Neural cell (in vitro differentiated cells): Measurements from ENCODE around the gene TMEM236. TPM values are rescaled to one million over a fixed set of nuclear protein-coding genes. Genes with fewer than 3 reads are reported as not detected.

ENCODE experiments used
- H2AFZ ChIP-seq: fragments of 200-600, 300-800 bp; sonication (generic), shearing (Covaris generic); 2 replicates; pipeline ENCODE4 v1.6.0; 2014; ENCODE audit warnings: low read depth, mild to moderate bottlenecking, antibody characterized with exemption, low read length, moderate library complexity
- H3F3A ChIP-seq: fragments of 200-600 bp; shearing (Covaris generic); 2 replicates; pipeline ENCODE4 v1.6.1; 2016; ENCODE audit warnings: mild to moderate bottlenecking, moderate library complexity, mixed read lengths, antibody characterized with exemption, low read length; ENCODE audit not compliant: insufficient read depth, poor library complexity, severe bottlenecking
- H3K27ac ChIP-seq: fragments of 200-600, 300-800 bp; sonication (generic), shearing (Covaris generic); 2 replicates; pipeline ENCODE4 v1.5.1; 2014; ENCODE audit warnings: mild to moderate bottlenecking, low read length, moderate library complexity
- H3K27me3 ChIP-seq: fragments of 300-800, 200-600 bp; sonication (generic), shearing (Covaris generic); 2 replicates; pipeline ENCODE4 v1.6.0; 2014; ENCODE audit warnings: mild to moderate bottlenecking, low read depth, low read length, moderate library complexity; ENCODE audit not compliant: insufficient read depth
- H3K36me3 ChIP-seq: fragments of 300-800, 200-600 bp; sonication (generic), shearing (Covaris generic); 2 replicates; pipeline ENCODE4 v1.5.1; 2014; ENCODE audit warnings: mild to moderate bottlenecking, antibody characterized with exemption, low read length, moderate library complexity; ENCODE audit not compliant: insufficient read depth
- H3K4me2 ChIP-seq: fragments of 300-800, 200-600 bp; sonication (generic), shearing (Covaris generic); 2 replicates; pipeline ENCODE4 v1.6.0; 2014; ENCODE audit warnings: mild to moderate bottlenecking, low read length
- H3K4me3 ChIP-seq: fragments of 300-800, 200-600 bp; sonication (generic), shearing (Covaris generic); 2 replicates; pipeline ENCODE4 v1.5.1; 2014; ENCODE audit warnings: mild to moderate bottlenecking, low read length, moderate library complexity
- H3K79me2 ChIP-seq: fragments of 200-600 bp; shearing (Covaris generic); replicated peaks from 2 replicates; pipeline ENCODE4 v1.6.0; 2014; ENCODE audit warnings: mild to moderate bottlenecking, low read length, moderate library complexity; ENCODE audit not compliant: insufficient read depth
- H3K9ac ChIP-seq: fragments of 300-800, 200-600 bp; sonication (generic), shearing (Covaris generic); 2 replicates; pipeline ENCODE4 v1.6.1; 2016; ENCODE audit warnings: mild to moderate bottlenecking, low read length, mixed read lengths
- H3K9me2 ChIP-seq: fragments of 200-600 bp; shearing (Covaris generic); 2 replicates; pipeline ENCODE4 v1.6.1; 2016; ENCODE audit warnings: mild to moderate bottlenecking, low read length, mixed read lengths; ENCODE audit not compliant: insufficient read depth
- H3K9me3 ChIP-seq: fragments of 200-600, 300-800 bp; sonication (generic), shearing (Covaris generic); 2 replicates; pipeline ENCODE4 v1.6.1; 2016; ENCODE audit warnings: mild to moderate bottlenecking, mixed run types, low read length, moderate library complexity, mixed read lengths
- H4K20me1 ChIP-seq: fragments of 200-600 bp; shearing (Covaris generic); 2 replicates; pipeline ENCODE4 v1.6.1; 2016; ENCODE audit warnings: mild to moderate bottlenecking, mixed run types; ENCODE audit not compliant: insufficient read depth
- CTCF ChIP-seq: fragments of 450-650 bp; IDR thresholded peaks from 2 replicates; pipeline ENCODE4 v1.5.1; 2014; ENCODE audit warnings: antibody characterized with exemption, mild to moderate bottlenecking, moderate library complexity; ENCODE audit not compliant: poor library complexity, severe bottlenecking
- EP300 ChIP-seq: fragments of 450-650 bp; conservative IDR thresholded peaks from 2 replicates; pipeline ENCODE4 v1.6.1; 2014; ENCODE audit warnings: antibody characterized with exemption, mild to moderate bottlenecking, moderate library complexity; ENCODE audit not compliant: poor library complexity, severe bottlenecking
- EZH2 ChIP-seq: fragments of 200-600, 300-800 bp; shearing (Covaris generic), sonication (generic); IDR thresholded peaks from 2 replicates; pipeline ENCODE4 v1.6.1; 2014; ENCODE audit warnings: antibody characterized with exemption, low read length, borderline replicate concordance, mild to moderate bottlenecking; ENCODE audit not compliant: insufficient read depth, poor library complexity, severe bottlenecking
- MXI1 ChIP-seq: fragments of 450-650 bp; conservative IDR thresholded peaks from 2 replicates; pipeline ENCODE4 v1.6.1; 2014; ENCODE audit warnings: antibody characterized with exemption, mild to moderate bottlenecking; ENCODE audit not compliant: poor library complexity, severe bottlenecking
- POLR2AphosphoS5 ChIP-seq: IDR thresholded peaks from 2 replicates; pipeline ENCODE4 v1.6.1; 2012
- RAD21 ChIP-seq: fragments of 450-650 bp; conservative IDR thresholded peaks from 2 replicates; pipeline ENCODE4 v1.6.1; 2014; ENCODE audit warnings: antibody characterized with exemption, mild to moderate bottlenecking, moderate library complexity
- REST ChIP-seq: IDR thresholded peaks from 2 replicates; pipeline ENCODE4 v1.6.1; 2012; ENCODE audit warnings: borderline replicate concordance
- SMC3 ChIP-seq: fragments of 450-650 bp; conservative IDR thresholded peaks from 2 replicates; pipeline ENCODE4 v1.6.1; 2014; ENCODE audit warnings: antibody characterized with exemption, mild to moderate bottlenecking, moderate library complexity; ENCODE audit not compliant: poor library complexity
- TAF1 ChIP-seq: IDR thresholded peaks from 2 replicates; pipeline ENCODE4 v1.6.1; 2012; ENCODE audit warnings: low read depth
- polyA plus RNA-seq: library from polyadenylated mRNA; depleted of rRNA; stranded (reverse); fragments of >200 nt; gene quantifications from 2 replicates; pipeline ENCODE4 v1.2.3, GENCODE V29; 2014

Gene TMEM236
- polyA plus RNA-seq, 1 donor from 2014 or later = 0.10 TPM

GRCh38 chr10:17737027-17737965, 14.7 kb upstream of the TMEM236 start:
- no peak overlapping the region for H3K4me3 ChIP-seq
- H3K9me2 ChIP-seq = no peaks in the 10 kb centered on the region
- H3K9ac ChIP-seq = no peak overlapping the region
- no peaks in the 10 kb centered on the region for H3K27me3 ChIP-seq
- no peaks in the 10 kb centered on the region for H3K36me3 ChIP-seq
- no peaks in the 10 kb centered on the region for H3K9me3 ChIP-seq
- TF ChIP-seq EP300 = no peak
- TF ChIP-seq RAD21 = peak; percentile 49
- TF ChIP-seq TAF1 = no peak
- TF ChIP-seq SMC3 = peak; percentile 51
- TF ChIP-seq REST = no peak
- peak; percentile 60 for TF ChIP-seq CTCF
- TF ChIP-seq MXI1 = no peak
- TF ChIP-seq EZH2 = no peak
- TF ChIP-seq POLR2AphosphoS5 = no peak
- H3K27ac ChIP-seq = no peak overlapping the region
- H3K4me2 ChIP-seq = no peak overlapping the region
- H2AFZ ChIP-seq = no peak overlapping the region
- H3K79me2 ChIP-seq = no peaks in the 10 kb centered on the region
- H4K20me1 ChIP-seq = no peaks in the 10 kb centered on the region
- no peaks in the 10 kb centered on the region for H3F3A ChIP-seq

GRCh38 chr10:17740668-17741067, 11.3 kb upstream of the TMEM236 start:
- Histone ChIP-seq H3K9me3 (no peaks in the 10 kb centered on the region), H3F3A (no peaks in the 10 kb centered on the region), H3K4me3 (no peak overlapping the region), H4K20me1 (no peaks in the 10 kb centered on the region), H3K79me2 (no peaks in the 10 kb centered on the region), H2AFZ (no peak overlapping the region), H3K9ac (no peak overlapping the region), H3K4me2 (no peak overlapping the region), H3K36me3 (no peaks in the 10 kb centered on the region), H3K9me2 (no peaks in the 10 kb centered on the region), H3K27ac (no peak overlapping the region), H3K27me3 (no peaks in the 10 kb centered on the region)
- TF ChIP-seq SMC3 (no peak), RAD21 (no peak), EZH2 (no peak), EP300 (no peak), MXI1 (no peak), CTCF (no peak), REST (no peak), POLR2AphosphoS5 (no peak), TAF1 (no peak)
